CD4-positive, alpha-beta T cell treated with Interleukin-12 subunit alpha and Interleukin-12 subunit beta, for 1 hour (primary cell): ENCODE results near the gene CEP63.

Experiments
- DNase-seq: peaks from one replicate; pipeline ENCODE4 v3.0.0-alpha.2; 2020

Gene CEP63

DNA sequence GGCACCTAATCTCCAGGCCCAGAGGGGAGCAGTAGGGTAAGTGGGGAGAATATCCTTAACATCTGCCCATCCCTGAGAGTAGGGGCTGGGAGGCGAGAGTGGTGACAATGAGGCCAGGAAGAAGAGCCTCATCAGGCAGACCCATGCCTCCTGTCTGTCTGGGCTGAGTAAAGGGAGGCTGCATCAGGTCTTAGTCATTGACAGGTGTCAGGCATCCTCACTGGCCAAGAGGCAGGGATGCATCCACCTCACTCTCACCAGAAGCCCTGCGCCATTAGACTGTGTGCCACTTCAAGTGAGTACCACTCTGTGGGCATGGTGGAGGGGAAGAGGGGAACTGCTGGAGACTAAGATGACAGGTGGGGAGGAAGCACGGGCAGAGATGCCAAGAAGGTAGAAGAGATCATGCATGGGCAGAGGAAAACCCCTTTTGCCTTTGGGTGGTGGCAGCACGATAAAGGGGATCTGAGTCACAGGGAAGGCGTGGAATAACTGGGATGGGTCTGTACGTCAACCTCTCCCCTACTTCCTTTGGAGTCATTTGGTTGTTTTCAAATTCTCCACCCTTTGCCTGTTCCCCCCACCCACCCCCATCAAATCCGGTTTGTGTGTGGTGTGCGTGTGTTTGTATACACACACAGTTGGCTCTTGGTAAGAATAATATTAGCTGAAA, 14.2 kb upstream of the CEP63 start:
- no peak for DNase-seq

DNA sequence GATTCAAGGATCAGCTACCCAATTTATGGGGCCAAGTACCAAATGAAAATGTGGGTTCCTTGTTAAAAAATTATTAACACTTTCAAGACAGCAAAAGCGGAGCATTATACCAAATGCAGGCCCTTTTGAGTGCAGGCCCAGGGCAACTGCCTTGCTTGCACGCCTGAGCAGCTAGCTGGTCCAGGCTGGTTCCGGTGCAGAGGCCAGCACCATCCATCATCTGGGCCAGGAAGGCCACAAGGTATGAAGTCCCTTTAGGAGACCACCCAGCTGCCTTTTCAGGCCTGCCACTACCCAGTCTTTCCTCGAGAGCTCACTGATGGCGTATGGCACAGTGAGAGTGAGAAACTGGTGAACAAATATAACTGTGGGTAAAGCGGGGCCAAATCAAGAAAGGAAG, 13.0 kb upstream of the CEP63 start:
- DNase-seq: no peak

DNA sequence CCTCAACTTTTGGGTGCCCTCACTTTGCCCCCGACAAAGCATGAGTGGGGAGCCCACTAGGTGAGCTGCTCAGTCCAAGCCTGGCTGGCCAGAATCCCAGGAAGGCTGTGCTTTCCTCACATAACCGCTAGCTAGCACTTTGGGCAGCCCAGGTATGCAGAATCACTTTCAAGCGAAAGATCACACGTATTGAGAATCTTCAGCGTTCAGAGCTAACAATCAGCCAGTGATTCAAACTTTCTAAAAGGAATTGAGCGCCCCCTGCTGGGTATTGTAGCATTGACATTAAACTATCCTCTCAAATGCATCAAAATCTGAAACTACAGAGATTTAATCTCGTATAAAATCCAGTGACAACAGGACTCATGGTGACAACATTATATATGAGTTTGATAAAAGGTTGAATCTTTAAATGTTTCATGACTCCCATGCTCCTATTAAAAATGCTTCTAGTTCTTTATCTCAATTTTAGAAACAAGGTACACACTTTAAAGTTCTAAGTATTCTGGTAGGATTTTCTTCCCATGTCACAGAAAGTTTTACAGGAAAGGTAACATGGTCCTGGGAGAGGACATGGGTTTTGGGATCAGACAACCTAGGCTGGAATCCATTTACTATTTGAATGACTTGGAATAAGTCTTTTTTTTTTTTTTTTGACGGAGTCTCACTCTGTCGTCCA, 11.8 kb upstream of the CEP63 start:
- peak; percentile 77 for DNase-seq

DNA sequence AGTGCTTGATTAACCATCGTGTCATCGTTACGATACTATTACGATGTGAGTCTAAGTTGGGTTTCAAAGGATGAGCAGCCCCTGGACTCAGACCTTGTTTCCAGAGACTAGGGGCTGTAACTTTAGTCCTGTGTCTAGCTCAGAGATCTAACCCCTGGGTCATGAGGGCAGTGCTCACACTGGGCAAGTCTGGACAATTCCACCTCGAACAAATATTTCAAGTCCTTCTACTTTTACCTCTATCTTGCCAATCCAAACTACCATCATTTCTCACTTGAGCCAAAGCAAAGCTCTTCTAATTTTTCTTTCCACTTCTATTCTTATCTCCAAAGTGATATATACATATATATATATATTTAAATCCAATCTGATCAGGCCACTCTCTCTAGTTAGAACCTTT, 10.9 kb upstream of the CEP63 start:
- no peak for DNase-seq

DNA sequence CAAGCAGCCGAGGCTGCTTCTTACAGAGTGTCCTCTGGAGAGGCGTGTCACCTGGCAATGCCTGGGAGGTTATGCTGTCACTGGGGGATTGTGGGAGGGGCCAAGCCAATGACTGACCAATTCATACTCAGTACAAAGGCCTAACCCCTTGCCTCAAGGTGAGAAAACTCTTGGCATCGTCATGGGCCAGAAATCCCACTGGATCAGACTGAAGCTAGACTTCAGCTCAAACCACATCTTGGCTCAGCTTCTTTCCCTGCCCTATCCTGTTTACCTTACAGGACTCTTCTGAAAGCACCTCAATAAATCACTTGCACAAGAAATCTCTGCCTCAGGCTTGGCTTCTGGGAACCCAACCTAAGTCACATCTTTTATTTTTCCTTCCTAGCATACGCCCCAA, 9.6 kb upstream of the CEP63 start:
- no peak for DNase-seq

DNA sequence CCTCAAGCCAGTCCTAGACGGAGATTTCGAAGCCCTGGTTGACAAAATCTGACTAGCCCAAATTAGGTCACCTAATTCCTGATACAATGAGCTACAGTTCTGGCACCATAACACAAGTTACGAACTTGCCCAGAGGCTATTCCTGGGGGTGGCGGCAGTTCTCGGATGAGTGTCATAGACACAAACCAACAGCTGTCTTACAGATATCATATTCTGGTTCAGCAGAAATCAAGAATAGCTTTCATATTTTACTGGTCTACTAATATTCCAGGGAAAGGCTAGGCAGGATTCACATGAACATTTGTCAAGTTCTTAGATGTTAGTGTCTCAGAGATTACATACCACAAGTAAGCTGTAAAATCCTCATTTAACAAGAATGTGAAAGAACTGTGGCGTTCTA, 8.9 kb upstream of the CEP63 start:
- no peak for DNase-seq

DNA sequence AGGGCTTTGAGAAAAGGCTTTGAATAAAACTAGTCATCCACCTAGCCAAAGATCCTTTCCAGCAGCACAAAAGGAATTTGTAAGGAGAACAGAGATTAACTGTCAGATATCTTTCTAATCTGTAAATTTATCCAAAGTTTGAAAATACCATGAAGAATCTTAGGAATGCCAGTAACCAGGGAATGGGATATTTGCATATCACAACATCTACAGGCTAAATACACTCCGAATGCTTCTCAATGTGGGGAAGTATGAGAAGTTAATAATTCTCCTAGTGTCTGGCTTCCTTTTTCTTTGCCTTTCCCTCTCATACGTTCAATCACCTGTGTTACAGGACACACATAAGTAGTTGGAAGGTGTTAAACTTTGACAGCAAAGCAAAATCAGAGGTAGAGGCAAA, 7.9 kb upstream of the CEP63 start:
- DNase-seq: no peak

DNA sequence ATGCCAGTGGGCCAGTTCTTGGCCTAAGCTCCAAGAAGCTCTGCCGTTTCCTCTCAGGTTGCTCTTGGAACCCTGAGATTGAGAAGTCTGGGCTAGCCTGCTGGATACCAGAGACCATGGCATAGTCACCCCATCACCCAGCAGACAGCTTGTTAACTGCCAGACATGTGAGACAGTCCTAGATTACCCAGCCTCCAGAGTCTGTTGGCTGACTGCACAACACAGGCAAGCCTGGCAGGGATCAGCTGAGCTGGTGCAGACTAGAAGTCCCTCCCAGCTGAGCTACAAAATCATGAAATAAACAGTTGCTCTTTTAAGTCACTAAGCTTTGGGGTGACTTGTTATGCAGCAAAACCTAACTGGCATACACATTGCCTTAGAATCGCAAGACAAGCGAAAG, 5.3 kb upstream of the CEP63 start:
- DNase-seq: no peak

DNA sequence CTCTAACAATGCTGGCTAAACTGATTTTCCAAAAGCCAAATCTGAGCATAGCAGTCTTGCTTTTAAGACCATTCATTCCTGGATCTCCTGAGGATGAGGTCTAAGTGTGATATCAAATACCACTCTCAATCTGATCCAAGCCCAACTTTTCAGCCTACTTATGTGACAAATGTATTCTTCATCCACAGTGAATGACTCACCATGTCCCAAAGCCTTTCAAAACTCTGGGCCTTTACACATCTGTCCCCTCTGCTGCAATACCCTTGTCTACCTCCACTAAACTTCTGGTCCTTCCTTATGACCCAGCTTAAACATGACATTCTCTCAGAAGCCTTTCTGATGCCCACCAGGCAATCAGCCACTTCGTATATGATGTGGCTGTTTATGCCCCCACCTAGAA, 4.7 kb upstream of the CEP63 start:
- DNase-seq: no peak

DNA sequence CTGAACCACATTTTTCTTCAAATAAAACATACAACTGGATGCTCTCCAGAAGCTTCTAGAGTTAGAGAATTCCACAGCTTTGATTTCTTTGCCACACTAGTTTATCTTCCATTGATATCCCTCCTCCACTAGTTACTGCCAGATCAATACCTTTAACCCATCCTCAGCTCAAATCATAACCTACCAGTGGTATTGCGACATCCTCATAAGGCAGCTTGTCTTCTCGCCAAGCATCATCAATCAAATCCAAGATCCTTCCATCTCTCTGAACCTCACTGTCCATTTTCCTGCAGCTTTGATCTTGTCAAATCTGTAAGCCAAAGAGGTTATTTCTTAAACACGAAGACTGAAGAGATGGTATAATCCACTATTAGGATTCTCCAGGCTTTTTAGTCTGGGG, 3.2 kb upstream of the CEP63 start:
- no peak for DNase-seq

DNA sequence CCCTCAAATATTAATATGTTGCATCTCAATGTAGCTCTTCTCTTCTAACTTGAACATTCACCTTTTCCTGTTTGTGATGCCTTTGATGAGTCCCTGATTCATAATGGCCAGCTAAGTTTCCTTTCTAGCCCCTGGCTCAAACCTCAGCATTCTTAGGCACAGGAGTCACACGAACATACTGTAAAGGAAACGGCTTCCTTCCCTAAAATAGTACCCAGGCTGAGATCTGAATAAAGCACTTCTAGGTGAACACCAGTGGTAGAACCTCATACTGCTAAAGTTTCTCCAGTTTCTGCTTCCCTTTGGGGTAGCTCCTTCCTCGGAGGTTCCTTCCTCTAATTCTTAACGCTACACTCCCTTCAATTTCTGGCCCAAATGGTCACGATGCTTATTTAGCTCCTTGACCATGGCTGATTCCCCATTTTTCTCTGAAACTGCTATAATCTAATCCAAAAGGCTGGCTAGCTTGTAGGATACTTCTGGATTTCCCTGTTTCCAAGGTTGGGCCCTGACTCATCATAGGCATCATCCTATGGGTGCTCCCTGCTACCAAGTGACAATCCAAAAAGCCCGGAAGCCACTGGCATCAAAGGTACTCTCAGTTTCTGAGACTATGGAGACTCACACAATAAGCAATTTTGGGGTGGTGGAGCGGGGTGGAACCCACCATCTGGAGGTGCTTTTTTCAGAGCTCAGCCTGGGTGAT, 2.5 kb upstream of the CEP63 start:
- no peak for DNase-seq

DNA sequence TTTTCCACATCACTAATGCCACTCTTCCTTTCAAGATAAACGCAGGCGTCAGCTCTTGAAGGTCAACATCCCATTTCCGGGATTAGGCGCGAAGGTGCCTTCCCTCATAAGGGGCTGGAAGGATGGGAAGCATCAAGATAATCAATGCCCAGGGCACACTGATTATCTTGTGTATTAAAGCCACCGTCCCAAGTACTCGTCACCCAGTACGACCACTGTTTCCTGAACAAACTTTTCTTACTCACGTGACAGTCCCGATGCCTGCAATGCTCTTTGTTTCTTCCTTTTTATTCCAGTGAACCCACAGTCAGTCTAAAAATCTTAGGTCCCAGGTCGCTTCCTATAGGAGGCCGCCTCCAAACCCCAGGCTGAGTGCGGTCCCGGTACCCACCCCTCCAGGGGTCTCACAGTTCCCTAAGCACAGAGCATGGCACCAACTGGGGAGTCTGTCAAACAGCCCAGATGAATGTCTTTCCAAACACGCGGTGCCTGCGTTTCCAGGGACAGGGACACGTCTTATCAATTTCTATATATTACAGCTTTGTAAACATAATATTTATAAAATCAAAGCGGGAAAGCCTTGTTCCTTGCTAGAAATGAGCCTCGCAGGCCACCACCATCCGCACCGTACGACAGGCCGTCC, 661 bp upstream of the CEP63 start:
- peak; percentile 94 for DNase-seq

DNA sequence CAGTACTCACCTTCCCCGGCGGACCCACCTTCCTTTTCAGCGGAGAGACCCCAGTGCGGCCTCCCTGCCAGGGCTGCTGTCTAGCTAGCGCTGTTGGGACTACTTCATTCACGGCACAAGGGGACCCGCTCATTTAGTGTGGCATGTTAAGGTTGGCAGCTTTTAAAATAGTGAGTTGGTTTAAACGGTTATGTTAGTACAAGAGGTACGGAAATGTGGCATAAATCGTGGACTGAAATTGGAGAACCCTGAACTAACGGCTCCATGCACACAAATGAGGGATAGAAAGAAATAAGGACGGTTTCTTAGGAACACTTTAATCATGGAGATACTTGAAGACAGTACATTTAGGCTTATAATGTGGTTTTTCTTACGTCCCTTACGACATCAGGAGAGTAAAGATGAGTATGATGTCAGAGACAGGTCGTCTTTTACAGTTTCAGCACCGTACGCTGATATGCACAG, 752 bp downstream of the CEP63 start:
- DNase-seq: peak; percentile 30

DNA sequence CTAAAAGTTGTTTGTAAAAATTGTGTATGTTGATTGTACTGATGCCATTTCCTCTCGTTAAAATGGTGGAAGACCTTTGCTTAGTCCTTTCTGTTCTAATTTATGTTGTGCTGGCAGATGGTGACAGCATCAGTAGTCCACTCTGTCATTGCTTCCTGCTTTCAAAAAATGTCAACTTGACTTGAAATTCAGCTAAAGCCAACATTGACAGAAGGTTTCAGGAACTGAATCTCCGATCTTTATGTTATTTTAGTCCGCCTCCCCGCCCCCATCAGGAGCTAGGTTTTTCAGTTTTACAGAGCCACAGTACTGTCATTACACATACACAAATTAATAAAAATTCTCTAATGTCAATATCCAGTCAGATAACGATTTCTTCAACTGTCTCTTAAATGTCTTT, 1.5 kb downstream of the CEP63 start:
- DNase-seq: peak; percentile 24

DNA sequence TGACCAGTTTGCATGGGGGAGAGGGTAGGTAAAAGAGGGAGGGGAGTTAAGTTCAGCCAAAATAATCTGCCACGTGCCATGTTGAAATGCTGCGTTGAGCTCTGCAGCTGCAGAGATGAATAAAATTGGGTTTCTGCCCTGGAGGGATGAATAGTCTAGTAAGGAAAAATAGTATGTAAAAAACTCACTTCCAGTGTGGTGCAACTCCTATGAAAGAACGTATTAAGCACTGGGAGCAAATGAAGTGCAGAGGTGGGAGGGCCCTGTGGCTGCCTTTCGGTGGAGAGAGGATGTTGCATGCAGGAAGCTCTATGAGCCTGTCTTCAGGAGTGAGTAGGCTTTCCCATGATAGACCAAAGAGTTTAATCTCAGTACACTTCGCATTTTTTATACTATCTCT, 8.6 kb downstream of the CEP63 start:
- no peak for DNase-seq

DNA sequence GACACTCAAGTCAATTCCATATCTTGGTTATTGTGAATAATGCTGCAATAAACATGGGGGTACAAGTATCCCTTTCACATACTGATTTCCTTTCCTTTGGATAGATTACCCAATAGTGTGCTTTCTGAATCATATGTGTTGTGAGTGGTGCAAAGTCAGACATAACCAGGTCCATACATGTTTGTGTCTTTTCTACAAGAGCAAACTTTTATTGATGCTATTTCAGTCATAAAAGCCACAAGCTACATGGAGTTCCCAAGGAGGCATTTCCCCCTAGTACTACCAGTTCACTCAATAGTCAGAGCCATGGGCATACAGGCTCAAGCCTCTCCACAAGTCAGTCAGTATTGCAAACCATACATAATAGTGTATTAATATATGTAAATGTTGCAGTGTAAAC, 10.1 kb downstream of the CEP63 start:
- DNase-seq: no peak

DNA sequence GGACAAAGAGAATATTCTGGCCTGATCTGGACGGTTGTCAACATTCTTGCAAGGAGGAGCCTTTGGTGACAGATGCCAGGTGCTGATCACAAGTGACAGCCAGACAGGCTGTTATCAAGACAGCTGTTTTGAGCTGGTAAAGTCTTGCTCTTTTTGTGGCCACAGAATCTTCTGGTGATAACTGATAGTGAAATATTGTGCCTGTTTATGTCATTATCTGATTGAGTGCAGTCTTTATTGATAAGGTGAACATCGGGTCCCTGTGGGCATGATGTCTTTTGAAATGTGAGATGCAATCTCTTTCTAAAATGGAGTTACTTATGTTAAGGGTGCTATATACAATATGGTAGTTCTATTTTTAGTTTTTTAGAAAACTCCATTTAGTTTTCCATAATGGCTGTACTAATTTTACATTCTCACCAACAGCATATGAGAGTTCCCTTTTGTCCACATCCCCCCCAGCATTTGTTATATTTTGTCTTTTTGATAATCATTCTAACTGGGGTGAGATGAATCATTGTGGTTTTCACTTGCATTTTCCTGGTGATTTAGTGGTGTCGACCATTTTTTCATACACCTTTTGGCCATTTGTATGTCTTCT, 10.7 kb downstream of the CEP63 start:
- no peak for DNase-seq

DNA sequence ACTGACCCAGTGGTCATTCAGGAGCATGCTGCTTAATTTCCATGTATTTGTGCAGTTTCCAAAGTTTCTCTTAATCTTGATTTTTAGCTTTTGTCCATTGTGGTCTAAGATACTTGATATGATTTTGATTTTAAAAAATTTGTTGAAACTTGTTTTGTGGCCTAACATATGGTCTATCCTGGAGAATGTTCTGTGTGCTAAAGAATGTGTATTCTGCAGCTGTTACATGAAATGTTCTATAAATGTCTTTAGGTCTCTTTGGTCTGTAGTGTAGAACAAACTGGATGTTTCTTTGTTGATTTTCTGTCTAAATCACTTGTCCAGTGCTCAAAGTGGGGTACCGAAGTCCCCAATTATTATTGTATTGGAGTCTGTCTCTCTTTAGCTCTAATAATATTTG, 17.4 kb downstream of the CEP63 start:
- no peak for DNase-seq

DNA sequence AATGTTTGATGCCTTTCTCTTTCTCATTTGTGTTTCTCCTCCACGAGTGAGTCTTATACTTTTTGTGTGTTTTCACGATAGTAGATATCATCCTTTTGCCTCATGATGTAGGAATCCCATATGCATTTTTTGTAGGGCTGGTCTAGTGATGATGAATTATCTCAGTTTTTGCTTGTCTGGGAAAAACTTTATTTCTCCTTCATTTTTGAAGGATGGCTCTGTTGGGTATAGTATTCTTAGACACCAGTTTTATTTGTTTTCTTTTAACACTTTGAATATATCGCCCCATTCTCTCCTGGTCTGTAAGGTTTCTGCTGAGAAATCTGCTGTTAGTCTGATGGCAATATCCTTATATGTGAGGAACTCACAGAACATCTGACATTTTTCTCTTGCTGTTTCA, 18.3 kb downstream of the CEP63 start:
- no peak for DNase-seq

DNA sequence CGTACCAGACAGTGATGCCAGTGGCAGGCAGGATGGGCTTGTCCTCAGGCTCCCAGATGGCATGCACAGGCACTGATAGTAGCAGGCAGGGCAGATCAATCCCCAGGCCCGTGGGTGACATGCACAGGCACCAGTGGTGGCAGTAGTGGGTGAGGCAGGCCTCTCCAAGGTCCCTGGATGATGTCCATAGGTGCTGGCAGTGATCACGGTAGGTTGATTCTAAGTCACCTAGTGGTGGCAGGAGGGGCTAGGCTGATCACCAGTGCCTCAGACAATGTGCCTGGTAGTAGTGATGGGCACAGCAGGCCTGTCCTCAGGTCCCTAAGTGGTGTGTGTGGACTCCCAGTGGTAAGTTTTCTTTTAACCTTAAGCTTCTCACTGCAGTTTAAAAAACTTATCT, 19.6 kb downstream of the CEP63 start:
- DNase-seq: no peak

DNA sequence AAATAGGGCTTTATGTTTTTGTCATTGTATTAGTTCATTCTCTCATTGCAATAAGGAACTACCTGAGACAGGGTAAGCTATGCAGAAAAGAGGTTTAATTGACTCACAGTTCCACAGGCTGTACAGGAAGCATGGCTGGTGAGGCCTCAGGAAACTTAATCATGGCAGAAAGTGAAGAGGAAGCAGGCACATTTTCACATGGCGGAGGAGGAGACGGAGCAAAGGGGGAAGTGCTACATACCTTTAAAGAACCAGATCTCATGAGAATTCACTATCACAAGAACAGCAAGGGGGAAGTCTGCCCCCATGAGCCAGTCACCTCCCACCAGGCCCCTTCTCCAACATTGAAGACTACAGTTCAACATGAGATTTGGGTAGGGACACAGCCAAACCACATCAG, 25.6 kb downstream of the CEP63 start:
- no peak for DNase-seq

DNA sequence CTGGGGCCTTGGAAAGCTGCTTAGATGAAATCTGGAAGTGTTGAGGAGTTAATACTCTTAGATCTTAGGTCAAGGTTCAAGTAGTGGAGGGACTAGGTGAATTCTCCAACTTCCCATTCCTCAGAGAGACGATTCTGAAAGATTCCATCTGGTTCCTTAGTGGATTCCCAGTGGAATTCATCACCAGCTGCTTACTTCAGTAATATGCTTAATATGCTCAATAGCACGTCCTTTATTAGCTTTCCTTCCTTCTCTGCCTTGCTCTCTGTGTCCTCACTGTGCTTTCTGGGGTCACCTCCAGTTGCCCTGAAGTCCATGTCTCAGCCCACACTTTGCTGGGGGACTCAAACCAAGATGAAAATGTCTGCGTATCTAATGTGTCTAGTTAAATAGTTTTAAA, 31.0 kb downstream of the CEP63 start:
- no peak for DNase-seq

DNA sequence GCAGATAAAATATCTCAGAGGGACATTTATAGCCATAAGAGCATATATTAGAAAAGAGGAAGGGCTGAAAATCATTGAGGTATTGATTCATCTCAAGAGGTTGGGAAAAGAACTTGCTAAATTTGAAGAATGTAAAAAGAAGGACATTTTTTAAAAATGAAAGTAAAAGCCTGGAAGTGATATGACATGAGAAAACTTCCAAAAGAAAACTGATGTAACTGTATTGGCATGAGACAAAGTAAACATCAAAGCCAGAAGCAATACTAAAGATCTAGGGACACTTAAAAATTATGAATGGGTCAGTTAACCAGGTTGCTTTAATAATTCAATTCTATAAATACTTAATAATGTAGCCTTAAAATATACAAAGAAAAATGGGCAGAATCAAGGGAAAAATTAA, 31.9 kb downstream of the CEP63 start:
- DNase-seq: no peak
